A549 (cell line): ENCODE data around the gene TCEAL9. TPM values are rescaled to one million over a fixed set of nuclear protein-coding genes. Genes with fewer than 3 reads are reported as not detected.

Experiments
- ATAC-seq, 2 experiments: fragments of 200-7000 bp in 1 of 2; fragments of >200 bp in 1 of 2; cut with Nextera tagmentation in 1 of 2; cut with Tn5 transposase in 1 of 2; 3 replicates each; pipeline versions ENCODE4 v1.8.0 to v1.9.1; 2018 to 2020; ENCODE audit warnings: mild to moderate bottlenecking in 1 of 2, moderate library complexity in 1 of 2
- CTCF ChIA-PET: fragments of 300-600 bp; sonication (Branson Sonifier 250); formaldehyde crosslinking; extraction: SDS; loops from one replicate; lab custom pipeline; 2021; ENCODE audit warnings: antibody characterized with exemption, inconsistent platforms; lab: Yijun Ruan, JAX
- POLR2A ChIA-PET: fragments of 350-600 bp; formaldehyde crosslinking; extraction: SDS; loops from one replicate; lab custom pipeline; 2021; ENCODE audit warnings: antibody characterized with exemption, inconsistent platforms; lab: Yijun Ruan, JAX
- DNase-seq, 2 experiments: peaks; one replicate each; pipeline versions ENCODE4 v3.0.0 to v3.0.0-alpha.2; 2011 to 2016; ENCODE audit warnings: low read depth in 1 of 2, low spot score in 1 of 2
- FAIRE-seq: peaks from 2 replicates; lab custom pipeline; 2011; peaks lifted over from hg19 to GRCh38; lab: Jason Lieb, UNC
- H3K27ac ChIP-seq, 2 experiments: fragments of >200 bp; sonication (Bioruptor Twin); formaldehyde crosslinking; 3 replicates each; pipeline ENCODE4 v1.5.1; 2016 to 2017
- H3K4me1 ChIP-seq: fragments of >200 bp; sonication (Bioruptor Twin); formaldehyde crosslinking; 3 replicates; pipeline ENCODE4 v1.6.1; 2016
- H3K4me2 ChIP-seq: fragments of >200 bp; sonication (Bioruptor Twin); formaldehyde crosslinking; 3 replicates; pipeline ENCODE4 v1.6.1; 2016
- H3K4me3 ChIP-seq: fragments of >200 bp; sonication (Bioruptor Twin); formaldehyde crosslinking; 3 replicates; pipeline ENCODE4 v1.5.1; 2016
- H3K9me3 ChIP-seq: fragments of >200 bp; sonication (Bioruptor Twin); formaldehyde crosslinking; 3 replicates; pipeline ENCODE4 v1.6.1; 2016
- BCL3 ChIP-seq: fragments of >200 bp; sonication (Bioruptor Twin); formaldehyde crosslinking; IDR thresholded peaks from 3 replicates; pipeline ENCODE4 v1.6.1; 2016
- CBX2 ChIP-seq: fragments of 200-600 bp; sonication (generic); IDR thresholded peaks from 2 replicates; pipeline ENCODE4 v1.6.1; 2016; ENCODE audit warnings: low read depth, mild to moderate bottlenecking, borderline replicate concordance
- CBX8 ChIP-seq: fragments of 200-600 bp; sonication (generic); IDR thresholded peaks from 2 replicates; pipeline ENCODE4 v1.6.1; 2016
- CHD2 ChIP-seq: fragments of 150-350 bp; IDR thresholded peaks from 2 replicates; pipeline ENCODE4 v1.6.1; 2014; ENCODE audit warnings: low read length; ENCODE audit not compliant: partially characterized antibody
- CHD4 ChIP-seq: fragments of 200-600 bp; sonication (generic); IDR thresholded peaks from 2 replicates; pipeline ENCODE4 v1.6.1; 2016; ENCODE audit warnings: antibody characterized with exemption, mild to moderate bottlenecking, borderline replicate concordance
- E2F6 ChIP-seq: IDR thresholded peaks from 2 replicates; pipeline ENCODE4 v1.6.1; 2012; ENCODE audit warnings: low read depth, borderline replicate concordance
- EHF ChIP-seq: fragments of 250-450 bp; sonication (Bioruptor Pico); IDR thresholded peaks from 2 replicates; pipeline ENCODE4 v1.5.0; 2020; ENCODE audit warnings: mild to moderate bottlenecking
- EHMT2 ChIP-seq: fragments of 200-600 bp; sonication (generic); IDR thresholded peaks from 2 replicates; pipeline ENCODE4 v1.6.1; 2016; ENCODE audit warnings: antibody characterized with exemption, low read depth, mild to moderate bottlenecking, moderate library complexity
- FOSL2 ChIP-seq, 2 experiments: fragments of 450-650 bp in 1 of 2; fragments of >200 bp in 1 of 2; sonication (Bioruptor Twin) in 1 of 2; formaldehyde crosslinking; IDR thresholded peaks; 2 replicates each; pipeline versions ENCODE4 v1.5.0 to v1.6.1; 2016 to 2020; ENCODE audit warnings: mild to moderate bottlenecking in 1 of 2, moderate library complexity in 1 of 2
- FOXS1 ChIP-seq: fragments of 250-450 bp; sonication (Bioruptor Pico); IDR thresholded peaks from 2 replicates; pipeline ENCODE4 v1.5.0; 2020; ENCODE audit warnings: mild to moderate bottlenecking, moderate library complexity
- HEYL ChIP-seq: fragments of 250-450 bp; sonication (Bioruptor Pico); IDR thresholded peaks from 2 replicates; pipeline ENCODE4 v1.8.0; 2021; ENCODE audit warnings: mild to moderate bottlenecking, moderate library complexity
- HOXB13 ChIP-seq: fragments of 250-450 bp; sonication (Bioruptor Pico); IDR thresholded peaks from 2 replicates; pipeline ENCODE4 v1.5.0; 2020; ENCODE audit warnings: low read depth, mild to moderate bottlenecking, moderate library complexity
- HOXB5 ChIP-seq: fragments of 250-450 bp; sonication (Bioruptor Pico); IDR thresholded peaks from 2 replicates; pipeline ENCODE4 v1.5.0; 2020; ENCODE audit warnings: mild to moderate bottlenecking, moderate library complexity
- JUNB ChIP-seq: fragments of >200 bp; sonication (Bioruptor Twin); formaldehyde crosslinking; IDR thresholded peaks from 2 replicates; pipeline ENCODE4 v1.6.1; 2016
- KDM1A ChIP-seq: fragments of 200-600 bp; sonication (generic); IDR thresholded peaks from 2 replicates; pipeline ENCODE4 v1.6.1; 2016; ENCODE audit warnings: low read depth, mild to moderate bottlenecking
- MAFK ChIP-seq: fragments of 450-650 bp; IDR thresholded peaks from 2 replicates; pipeline ENCODE4 v1.6.1; 2014; ENCODE audit not compliant: partially characterized antibody
- NFE2L2 ChIP-seq: fragments of 150-350 bp; conservative IDR thresholded peaks from 2 replicates; pipeline ENCODE4 v1.6.1; 2014; ENCODE audit warnings: low read length
- NPAS2 ChIP-seq: fragments of 250-450 bp; sonication (Bioruptor Pico); IDR thresholded peaks from 2 replicates; pipeline ENCODE4 v1.8.0; 2022; ENCODE audit warnings: mild to moderate bottlenecking, moderate library complexity, borderline replicate concordance
- POLR2A ChIP-seq: IDR thresholded peaks from 2 replicates; pipeline ENCODE4 v1.6.1; 2012; ENCODE audit warnings: mild to moderate bottlenecking, low read length
- POLR2AphosphoS2 ChIP-seq: conservative IDR thresholded peaks from 2 replicates; pipeline ENCODE4 v1.6.1; 2012; ENCODE audit warnings: low read length, improper control_type of control experiment, inconsistent platforms
- RARB ChIP-seq: fragments of 250-450 bp; sonication (Bioruptor Pico); IDR thresholded peaks from 2 replicates; pipeline ENCODE4 v1.8.0; 2021; ENCODE audit warnings: mild to moderate bottlenecking, moderate library complexity
- RCOR1 ChIP-seq: fragments of 150-350 bp; IDR thresholded peaks from 2 replicates; pipeline ENCODE4 v1.6.1; 2014; ENCODE audit warnings: antibody characterized with exemption, low read length, low read depth
- REST ChIP-seq: fragments of 200-600 bp; sonication (generic); IDR thresholded peaks from 2 replicates; pipeline ENCODE4 v1.6.1; 2016; ENCODE audit warnings: antibody characterized with exemption, mild to moderate bottlenecking, moderate library complexity
- RFX5 ChIP-seq: fragments of 450-650 bp; IDR thresholded peaks from 2 replicates; pipeline ENCODE4 v1.7.1; 2014; ENCODE audit warnings: antibody characterized with exemption, mild to moderate bottlenecking, moderate library complexity
- TP53 ChIP-seq: fragments of 250-450 bp; sonication (Bioruptor Pico); IDR thresholded peaks from 2 replicates; pipeline ENCODE4 v1.5.0; 2021; ENCODE audit warnings: mild to moderate bottlenecking, moderate library complexity
- ZNF302 ChIP-seq: fragments of 250-450 bp; sonication (Bioruptor Pico); IDR thresholded peaks from 2 replicates; pipeline ENCODE4 v1.9.0; 2021; ENCODE audit warnings: inconsistent platforms, mild to moderate bottlenecking, moderate library complexity
- WGBS: methylation state at CpG from one replicate; pipeline ENCODE4 v1.1.6; 2017; ENCODE audit errors: missing lambda C conversion rate; 5-methylcytosine and 5-hydroxymethylcytosine counted together
- polyA plus RNA-seq, 4 experiments: library from polyadenylated mRNA; depleted of rRNA in 3 of 4; stranded (reverse); fragments of >200 nt; fragmentation: RNase III in 1 of 4; extraction: RNeasy Plus Mini Kit Qiagen cat#74134 plus additional on column Dnase treatment in 1 of 4; gene quantifications; 2 replicates in 3 of 4; 3 replicates in 1 of 4; pipeline ENCODE4 v1.2.3, GENCODE V29; 2011 to 2017
- TF ChIP-seq, protein P1 (sequence below): fragments of >200 bp; sonication (Bioruptor Twin); formaldehyde crosslinking; IDR thresholded peaks from 3 replicates; pipeline ENCODE4 v1.5.1; 2016

Gene TCEAL9
- polyA plus RNA-seq, 2 of the 4 experiments (the other 2 are of a cell fraction), result 83.7 to 153 TPM

- TF ChIP-seq POLR2AphosphoS2, result no peak
- no peak for TF ChIP-seq POLR2A
- no peak for TF ChIP-seq FOSL2 (IDR thresholded peaks at IDR 0.05)
- TF ChIP-seq FOSL2 (CRISPR knock-in tag; IDR thresholded peaks at IDR 0.05), result no peak
- TF ChIP-seq ZNF302 (CRISPR knock-in tag), result no peak
- TF ChIP-seq HOXB13 (CRISPR knock-in tag), result no peak
- no peak for TF ChIP-seq RCOR1
- TF ChIP-seq NFE2L2, result no peak
- no peak for TF ChIP-seq EHF (CRISPR knock-in tag)
- TF ChIP-seq, protein P1, sequence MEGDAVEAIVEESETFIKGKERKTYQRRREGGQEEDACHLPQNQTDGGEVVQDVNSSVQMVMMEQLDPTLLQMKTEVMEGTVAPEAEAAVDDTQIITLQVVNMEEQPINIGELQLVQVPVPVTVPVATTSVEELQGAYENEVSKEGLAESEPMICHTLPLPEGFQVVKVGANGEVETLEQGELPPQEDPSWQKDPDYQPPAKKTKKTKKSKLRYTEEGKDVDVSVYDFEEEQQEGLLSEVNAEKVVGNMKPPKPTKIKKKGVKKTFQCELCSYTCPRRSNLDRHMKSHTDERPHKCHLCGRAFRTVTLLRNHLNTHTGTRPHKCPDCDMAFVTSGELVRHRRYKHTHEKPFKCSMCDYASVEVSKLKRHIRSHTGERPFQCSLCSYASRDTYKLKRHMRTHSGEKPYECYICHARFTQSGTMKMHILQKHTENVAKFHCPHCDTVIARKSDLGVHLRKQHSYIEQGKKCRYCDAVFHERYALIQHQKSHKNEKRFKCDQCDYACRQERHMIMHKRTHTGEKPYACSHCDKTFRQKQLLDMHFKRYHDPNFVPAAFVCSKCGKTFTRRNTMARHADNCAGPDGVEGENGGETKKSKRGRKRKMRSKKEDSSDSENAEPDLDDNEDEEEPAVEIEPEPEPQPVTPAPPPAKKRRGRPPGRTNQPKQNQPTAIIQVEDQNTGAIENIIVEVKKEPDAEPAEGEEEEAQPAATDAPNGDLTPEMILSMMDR, result no peak
- TF ChIP-seq, all 56 proteins: peak for 0
- Histone ChIP-seq H3K4me3 (no peak overlapping the region), H3K4me1 (peaks cover 25% of the 10 kb centered on the region), H3K4me2 (no peak overlapping the region), H3K9me3 (no peaks in the 10 kb centered on the region), H3K27ac (no peak overlapping the region)
- FAIRE-seq (no peak), DNase-seq (no peak), ATAC-seq (no peak)
- ChIA-PET CTCF (interaction anchor here (0.7 to 1.6 kb wide), 2 partner anchors 9 to 12 kb away, joined by 4 read pairs; no protein-coding TSS in a partner anchor), POLR2A (interaction anchor here (1.4 kb wide), 1 partner anchor 15 kb away, joined by 5 read pairs; the partner anchor contains the start of gene BEX3)
- WGBS, result 82% methylated on average over 2 of the region's 2 CpGs
Measured at GRCh38 chrX:103360916-103361315, 4.6 kb downstream of the TCEAL9 start.

DNA sequence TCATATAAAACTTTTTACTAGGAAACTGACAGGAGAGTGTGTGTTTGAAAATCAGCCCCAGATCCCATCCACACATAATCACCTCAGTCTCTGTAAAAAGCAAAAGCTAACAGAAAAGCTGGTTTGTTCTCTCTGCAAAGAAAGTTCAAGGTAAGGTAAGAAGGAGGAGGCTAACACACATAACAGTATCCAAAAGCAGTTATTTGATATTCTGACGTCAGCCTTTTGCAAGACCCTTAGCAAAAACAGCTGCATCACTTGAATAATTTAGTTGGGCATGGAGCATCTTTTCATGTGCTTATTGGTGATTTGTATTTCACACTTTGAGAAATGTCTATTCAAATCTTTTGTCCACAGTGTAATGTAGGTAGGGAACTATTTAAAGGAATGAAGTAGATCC lies 5.5 kb downstream of the TCEAL9 start:
- 46% methylated on average over 1 of the region's 1 CpG for WGBS
- Histone ChIP-seq H3K4me2 (peak overlapping the region; percentile 68), H3K4me3 (no peak overlapping the region), H3K4me1 (peaks cover 25% of the 10 kb centered on the region), H3K9me3 (no peaks in the 10 kb centered on the region), H3K27ac (peak overlapping the region; percentile 28 to 51; a peak in 2 of 6 replicates)
- FAIRE-seq (peak; percentile 89), DNase-seq (no peak), ATAC-seq (peak in 1 of 2 experiments; percentile 16; a peak in 2 of 6 replicates)
- ChIA-PET CTCF (interaction anchor here (1.6 kb wide), 1 partner anchor 8 kb away, joined by 4 read pairs; no protein-coding TSS in a partner anchor), POLR2A (interaction anchor here (1.4 kb wide), 1 partner anchor 15 kb away, joined by 5 read pairs; the partner anchor contains the start of gene BEX3)
- TF ChIP-seq CBX2 (no peak), EHMT2 (no peak), HEYL (CRISPR knock-in tag) (no peak), POLR2AphosphoS2 (no peak), RFX5 (no peak), REST (no peak), E2F6 (no peak), NPAS2 (CRISPR knock-in tag) (no peak), TP53 (CRISPR knock-in tag) (no peak), JUNB (no peak), MAFK (no peak), BCL3 (no peak), CBX8 (no peak), ZNF302 (CRISPR knock-in tag) (no peak), HOXB5 (CRISPR knock-in tag) (no peak), CHD4 (no peak), FOXS1 (CRISPR knock-in tag) (no peak), KDM1A (no peak), CHD2 (no peak), RARB (no peak)
